ENCODE results near the gene ERCC6L.

DNA sequence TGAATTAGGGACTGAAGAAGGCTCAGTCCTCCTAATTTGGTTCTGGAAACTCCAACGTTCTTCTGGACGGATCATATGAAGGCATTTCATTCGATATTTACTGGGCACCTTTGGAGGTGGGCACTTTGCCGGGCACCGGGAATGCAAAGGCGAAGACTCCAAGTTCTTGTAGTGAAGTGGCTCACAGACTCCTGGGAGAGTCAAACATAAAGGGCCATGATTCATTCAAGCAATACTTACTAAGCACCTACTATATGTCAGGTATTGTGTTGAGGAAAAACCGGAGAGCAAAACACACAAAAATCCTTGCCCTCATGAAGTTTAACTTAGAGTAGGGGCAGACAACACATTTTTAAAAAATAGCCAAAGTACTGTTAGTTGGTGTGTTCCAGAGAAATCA is 17.0 kb upstream of the ERCC6L start:
- TF ChIP-seq SIN3A (IDR thresholded peaks at IDR 0.05; ENCODE audit: borderline replicate concordance, low read depth, low read length): no peak
- TF ChIP-seq, protein P1, sequence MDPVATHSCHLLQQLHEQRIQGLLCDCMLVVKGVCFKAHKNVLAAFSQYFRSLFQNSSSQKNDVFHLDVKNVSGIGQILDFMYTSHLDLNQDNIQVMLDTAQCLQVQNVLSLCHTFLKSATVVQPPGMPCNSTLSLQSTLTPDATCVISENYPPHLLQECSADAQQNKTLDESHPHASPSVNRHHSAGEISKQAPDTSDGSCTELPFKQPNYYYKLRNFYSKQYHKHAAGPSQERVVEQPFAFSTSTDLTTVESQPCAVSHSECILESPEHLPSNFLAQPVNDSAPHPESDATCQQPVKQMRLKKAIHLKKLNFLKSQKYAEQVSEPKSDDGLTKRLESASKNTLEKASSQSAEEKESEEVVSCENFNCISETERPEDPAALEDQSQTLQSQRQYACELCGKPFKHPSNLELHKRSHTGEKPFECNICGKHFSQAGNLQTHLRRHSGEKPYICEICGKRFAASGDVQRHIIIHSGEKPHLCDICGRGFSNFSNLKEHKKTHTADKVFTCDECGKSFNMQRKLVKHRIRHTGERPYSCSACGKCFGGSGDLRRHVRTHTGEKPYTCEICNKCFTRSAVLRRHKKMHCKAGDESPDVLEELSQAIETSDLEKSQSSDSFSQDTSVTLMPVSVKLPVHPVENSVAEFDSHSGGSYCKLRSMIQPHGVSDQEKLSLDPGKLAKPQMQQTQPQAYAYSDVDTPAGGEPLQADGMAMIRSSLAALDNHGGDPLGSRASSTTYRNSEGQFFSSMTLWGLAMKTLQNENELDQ (CRISPR knock-in tag; IDR thresholded peaks at IDR 0.05; ENCODE audit: borderline replicate concordance): no peak
- TF ChIP-seq RXRB (CRISPR knock-in tag; IDR thresholded peaks at IDR 0.05; ENCODE audit: borderline replicate concordance): no peak
- TF ChIP-seq, protein P2, sequence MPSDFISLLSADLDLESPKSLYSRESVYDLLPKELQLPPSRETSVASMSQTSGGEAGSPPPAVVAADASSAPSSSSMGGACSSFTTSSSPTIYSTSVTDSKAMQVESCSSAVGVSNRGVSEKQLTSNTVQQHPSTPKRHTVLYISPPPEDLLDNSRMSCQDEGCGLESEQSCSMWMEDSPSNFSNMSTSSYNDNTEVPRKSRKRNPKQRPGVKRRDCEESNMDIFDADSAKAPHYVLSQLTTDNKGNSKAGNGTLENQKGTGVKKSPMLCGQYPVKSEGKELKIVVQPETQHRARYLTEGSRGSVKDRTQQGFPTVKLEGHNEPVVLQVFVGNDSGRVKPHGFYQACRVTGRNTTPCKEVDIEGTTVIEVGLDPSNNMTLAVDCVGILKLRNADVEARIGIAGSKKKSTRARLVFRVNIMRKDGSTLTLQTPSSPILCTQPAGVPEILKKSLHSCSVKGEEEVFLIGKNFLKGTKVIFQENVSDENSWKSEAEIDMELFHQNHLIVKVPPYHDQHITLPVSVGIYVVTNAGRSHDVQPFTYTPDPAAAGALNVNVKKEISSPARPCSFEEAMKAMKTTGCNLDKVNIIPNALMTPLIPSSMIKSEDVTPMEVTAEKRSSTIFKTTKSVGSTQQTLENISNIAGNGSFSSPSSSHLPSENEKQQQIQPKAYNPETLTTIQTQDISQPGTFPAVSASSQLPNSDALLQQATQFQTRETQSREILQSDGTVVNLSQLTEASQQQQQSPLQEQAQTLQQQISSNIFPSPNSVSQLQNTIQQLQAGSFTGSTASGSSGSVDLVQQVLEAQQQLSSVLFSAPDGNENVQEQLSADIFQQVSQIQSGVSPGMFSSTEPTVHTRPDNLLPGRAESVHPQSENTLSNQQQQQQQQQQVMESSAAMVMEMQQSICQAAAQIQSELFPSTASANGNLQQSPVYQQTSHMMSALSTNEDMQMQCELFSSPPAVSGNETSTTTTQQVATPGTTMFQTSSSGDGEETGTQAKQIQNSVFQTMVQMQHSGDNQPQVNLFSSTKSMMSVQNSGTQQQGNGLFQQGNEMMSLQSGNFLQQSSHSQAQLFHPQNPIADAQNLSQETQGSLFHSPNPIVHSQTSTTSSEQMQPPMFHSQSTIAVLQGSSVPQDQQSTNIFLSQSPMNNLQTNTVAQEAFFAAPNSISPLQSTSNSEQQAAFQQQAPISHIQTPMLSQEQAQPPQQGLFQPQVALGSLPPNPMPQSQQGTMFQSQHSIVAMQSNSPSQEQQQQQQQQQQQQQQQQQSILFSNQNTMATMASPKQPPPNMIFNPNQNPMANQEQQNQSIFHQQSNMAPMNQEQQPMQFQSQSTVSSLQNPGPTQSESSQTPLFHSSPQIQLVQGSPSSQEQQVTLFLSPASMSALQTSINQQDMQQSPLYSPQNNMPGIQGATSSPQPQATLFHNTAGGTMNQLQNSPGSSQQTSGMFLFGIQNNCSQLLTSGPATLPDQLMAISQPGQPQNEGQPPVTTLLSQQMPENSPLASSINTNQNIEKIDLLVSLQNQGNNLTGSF (CRISPR knock-in tag; IDR thresholded peaks at IDR 0.05): no peak
- no peak for TF ChIP-seq ZNF776 (CRISPR knock-in tag; IDR thresholded peaks at IDR 0.05)
- TF ChIP-seq GLI4 (CRISPR knock-in tag; IDR thresholded peaks at IDR 0.05; ENCODE audit: borderline replicate concordance): no peak
- TF ChIP-seq MED8 (CRISPR knock-in tag; IDR thresholded peaks at IDR 0.05; ENCODE audit: insufficient replicate concordance): no peak
- TF ChIP-seq KDM1A (CRISPR knock-in tag; IDR thresholded peaks at IDR 0.05): no peak
- TF ChIP-seq, protein P3, sequence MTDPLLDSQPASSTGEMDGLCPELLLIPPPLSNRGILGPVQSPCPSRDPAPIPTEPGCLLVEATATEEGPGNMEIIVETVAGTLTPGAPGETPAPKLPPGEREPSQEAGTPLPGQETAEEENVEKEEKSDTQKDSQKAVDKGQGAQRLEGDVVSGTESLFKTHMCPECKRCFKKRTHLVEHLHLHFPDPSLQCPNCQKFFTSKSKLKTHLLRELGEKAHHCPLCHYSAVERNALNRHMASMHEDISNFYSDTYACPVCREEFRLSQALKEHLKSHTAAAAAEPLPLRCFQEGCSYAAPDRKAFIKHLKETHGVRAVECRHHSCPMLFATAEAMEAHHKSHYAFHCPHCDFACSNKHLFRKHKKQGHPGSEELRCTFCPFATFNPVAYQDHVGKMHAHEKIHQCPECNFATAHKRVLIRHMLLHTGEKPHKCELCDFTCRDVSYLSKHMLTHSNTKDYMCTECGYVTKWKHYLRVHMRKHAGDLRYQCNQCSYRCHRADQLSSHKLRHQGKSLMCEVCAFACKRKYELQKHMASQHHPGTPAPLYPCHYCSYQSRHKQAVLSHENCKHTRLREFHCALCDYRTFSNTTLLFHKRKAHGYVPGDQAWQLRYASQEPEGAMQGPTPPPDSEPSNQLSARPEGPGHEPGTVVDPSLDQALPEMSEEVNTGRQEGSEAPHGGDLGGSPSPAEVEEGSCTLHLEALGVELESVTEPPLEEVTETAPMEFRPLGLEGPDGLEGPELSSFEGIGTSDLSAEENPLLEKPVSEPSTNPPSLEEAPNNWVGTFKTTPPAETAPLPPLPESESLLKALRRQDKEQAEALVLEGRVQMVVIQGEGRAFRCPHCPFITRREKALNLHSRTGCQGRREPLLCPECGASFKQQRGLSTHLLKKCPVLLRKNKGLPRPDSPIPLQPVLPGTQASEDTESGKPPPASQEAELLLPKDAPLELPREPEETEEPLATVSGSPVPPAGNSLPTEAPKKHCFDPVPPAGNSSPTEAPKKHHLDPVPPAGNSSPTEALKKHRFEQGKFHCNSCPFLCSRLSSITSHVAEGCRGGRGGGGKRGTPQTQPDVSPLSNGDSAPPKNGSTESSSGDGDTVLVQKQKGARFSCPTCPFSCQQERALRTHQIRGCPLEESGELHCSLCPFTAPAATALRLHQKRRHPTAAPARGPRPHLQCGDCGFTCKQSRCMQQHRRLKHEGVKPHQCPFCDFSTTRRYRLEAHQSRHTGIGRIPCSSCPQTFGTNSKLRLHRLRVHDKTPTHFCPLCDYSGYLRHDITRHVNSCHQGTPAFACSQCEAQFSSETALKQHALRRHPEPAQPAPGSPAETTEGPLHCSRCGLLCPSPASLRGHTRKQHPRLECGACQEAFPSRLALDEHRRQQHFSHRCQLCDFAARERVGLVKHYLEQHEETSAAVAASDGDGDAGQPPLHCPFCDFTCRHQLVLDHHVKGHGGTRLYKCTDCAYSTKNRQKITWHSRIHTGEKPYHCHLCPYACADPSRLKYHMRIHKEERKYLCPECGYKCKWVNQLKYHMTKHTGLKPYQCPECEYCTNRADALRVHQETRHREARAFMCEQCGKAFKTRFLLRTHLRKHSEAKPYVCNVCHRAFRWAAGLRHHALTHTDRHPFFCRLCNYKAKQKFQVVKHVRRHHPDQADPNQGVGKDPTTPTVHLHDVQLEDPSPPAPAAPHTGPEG (CRISPR knock-in tag; IDR thresholded peaks at IDR 0.05): no peak
- no peak for TF ChIP-seq ZNF282 (IDR thresholded peaks at IDR 0.05; ENCODE audit: partially characterized antibody)
- no peak for TF ChIP-seq JUND (CRISPR knock-in tag; IDR thresholded peaks at IDR 0.05)
- no peak for TF ChIP-seq POLR2A (IDR thresholded peaks at IDR 0.05; ENCODE audit: insufficient read depth in 1 of 2, low read depth in 2 of 2, low read length in 2 of 2)
- no peak for TF ChIP-seq TBP (CRISPR knock-in tag; IDR thresholded peaks at IDR 0.05)
- no peak for TF ChIP-seq ZBTB21 (CRISPR knock-in tag; IDR thresholded peaks at IDR 0.05)

Measured in HepG2 (cell line).